ENCODE data around the gene DIPK1A. TPM values are rescaled to one million over a fixed set of nuclear protein-coding genes. Genes with fewer than 3 reads are reported as not detected.

Gene DIPK1A
- total RNA-seq, 1 donor from 2014 or later, result 5.6 TPM

GRCh38 chr1:92990828-92991227 lies 29.6 kb upstream of the DIPK1A start:
- intact Hi-C loops (cut with DNase I), result loop anchor here (5.0 kb wide), 1 partner anchor 134 kb away; no protein-coding TSS in a partner anchor
- no peak for DNase-seq
- peak; percentile 47 to 62 for ATAC-seq
- H3K27ac ChIP-seq, result no peak overlapping the region
- no peaks in the 10 kb centered on the region for H3K9me3 ChIP-seq
- H3K36me3 ChIP-seq, result no peaks in the 10 kb centered on the region
- TF ChIP-seq CTCF (IDR thresholded peaks at IDR 0.05), result no peak
- H3K27me3 ChIP-seq (ENCODE audit: low read depth), result no peaks in the 10 kb centered on the region
- H3K4me3 ChIP-seq, result no peak overlapping the region
- peaks cover 6% of the 10 kb centered on the region for H3K4me1 ChIP-seq

DNA sequence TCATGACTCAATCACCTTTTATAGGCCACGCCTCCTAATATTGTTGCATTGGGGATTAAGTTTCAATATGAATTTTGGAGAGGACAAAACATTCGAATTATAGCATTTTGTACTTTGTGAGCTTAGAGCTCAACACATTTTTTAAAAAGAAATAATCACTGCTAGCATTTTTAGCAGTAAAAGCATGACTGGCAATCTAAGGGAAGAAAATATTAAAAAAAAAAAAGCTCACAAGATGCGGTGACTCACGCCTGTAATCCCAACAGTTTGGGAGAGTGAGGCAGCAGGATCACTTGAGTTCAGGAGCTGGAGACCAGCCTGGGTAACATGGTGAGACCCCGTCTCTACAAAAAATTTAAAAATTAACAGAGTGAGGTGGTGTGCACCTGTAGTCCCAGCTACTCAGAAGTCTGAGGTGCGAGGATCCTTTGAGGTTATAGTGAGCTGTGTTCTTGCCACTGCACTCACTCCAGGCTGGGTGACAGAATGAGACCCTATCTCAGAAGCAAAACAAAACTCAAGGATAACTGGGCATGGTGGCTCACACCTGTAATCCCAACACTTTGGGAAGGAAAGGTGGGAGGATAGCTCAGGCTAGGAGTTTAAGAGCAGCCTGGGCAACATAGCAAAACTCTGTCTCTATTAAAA lies 28.8 kb upstream of the DIPK1A start:
- no peaks in the 10 kb centered on the region for H3K27me3 ChIP-seq (ENCODE audit: low read depth)
- no peaks in the 10 kb centered on the region for H3K36me3 ChIP-seq
- H3K4me3 ChIP-seq, result no peak overlapping the region
- no peak for DNase-seq
- no peaks in the 10 kb centered on the region for H3K4me1 ChIP-seq
- no peaks in the 10 kb centered on the region for H3K9me3 ChIP-seq
- no peak for ATAC-seq
- H3K27ac ChIP-seq, result no peak overlapping the region
- intact Hi-C loops (cut with DNase I), result loop anchor here (5.0 kb wide), 1 partner anchor 133 kb away; no protein-coding TSS in a partner anchor
- TF ChIP-seq CTCF (IDR thresholded peaks at IDR 0.05), result no peak

GRCh38 chr1:92989253-92989652 lies 28.0 kb upstream of the DIPK1A start:
- intact Hi-C loops (cut with DNase I), result no loop called here
- H3K9me3 ChIP-seq, result no peaks in the 10 kb centered on the region
- DNase-seq (no peak), ATAC-seq (no peak)
- H3K36me3 ChIP-seq, result no peaks in the 10 kb centered on the region
- H3K4me1 ChIP-seq, result no peaks in the 10 kb centered on the region
- H3K27me3 ChIP-seq (ENCODE audit: low read depth), result no peaks in the 10 kb centered on the region
- H3K4me3 ChIP-seq, result no peak overlapping the region
- no peak overlapping the region for H3K27ac ChIP-seq
- TF ChIP-seq CTCF (IDR thresholded peaks at IDR 0.05), result no peak

- no peaks in the 10 kb centered on the region for H3K36me3 ChIP-seq
- DNase-seq (no peak), ATAC-seq (no peak)
- H3K27ac ChIP-seq, result no peak overlapping the region
- intact Hi-C loops (cut with DNase I), result no loop called here
- no peaks in the 10 kb centered on the region for H3K9me3 ChIP-seq
- no peaks in the 10 kb centered on the region for H3K4me1 ChIP-seq
- H3K4me3 ChIP-seq, result no peak overlapping the region
- no peak for TF ChIP-seq CTCF (IDR thresholded peaks at IDR 0.05)
- H3K27me3 ChIP-seq (ENCODE audit: low read depth), result no peaks in the 10 kb centered on the region
Observed at GRCh38 chr1:92987462-92987861, 26.2 kb upstream of the DIPK1A start.

- TF ChIP-seq CTCF (IDR thresholded peaks at IDR 0.05), result no peak
- intact Hi-C loops (cut with DNase I), result no loop called here
- Histone ChIP-seq H3K36me3 (no peaks in the 10 kb centered on the region), H3K9me3 (no peaks in the 10 kb centered on the region), H3K4me3 (no peak overlapping the region), H3K27me3 (ENCODE audit: low read depth) (no peaks in the 10 kb centered on the region), H3K4me1 (peaks cover 10% of the 10 kb centered on the region), H3K27ac (no peak overlapping the region)
- ATAC-seq (no peak), DNase-seq (no peak)
Observed at GRCh38 chr1:92985101-92985500, 23.8 kb upstream of the DIPK1A start.

Measured in lower lobe of right lung (tissue), 2 donors.